ENCODE data around the gene RGL3.
"Not testable (repeated sequence)": the region's sequence is repeated elsewhere in the genome, so short reads cannot be mapped to it uniquely, and the experiment has no call there.

Gene RGL3

GRCh38 chr19:11434703-11435056 lies 15.6 kb upstream of the RGL3 start:
- Histone ChIP-seq H3K9me3 (ENCODE audit: control insufficient read depth, insufficient read depth, low read length) (no peaks in the 10 kb centered on the region), H3K4me3 (ENCODE audit: low read length) (peak overlapping the region; percentile 54), H3K36me3 (ENCODE audit: control insufficient read depth, insufficient read depth, low read length) (peaks cover 16% of the 10 kb centered on the region), H3K27ac (ENCODE audit: low read length) (no peak overlapping the region), H3K27me3 (ENCODE audit: control insufficient read depth, insufficient read depth, low read length) (no peaks in the 10 kb centered on the region), H3K4me1 (ENCODE audit: control insufficient read depth, insufficient read depth, low read length) (peaks cover 6% of the 10 kb centered on the region)
- WGBS (ENCODE audit: insufficient coverage, insufficient read length), result no CpG with 5 or more reads among the region's 9 CpGs
- DNase-seq (ENCODE audit: low read depth, low spot score), result no peak

- H3K27me3 ChIP-seq (ENCODE audit: control insufficient read depth, insufficient read depth, low read length); H3K27ac ChIP-seq (ENCODE audit: low read length); H3K4me1 ChIP-seq (ENCODE audit: control insufficient read depth, insufficient read depth, low read length); H3K9me3 ChIP-seq (ENCODE audit: control insufficient read depth, insufficient read depth, low read length); DNase-seq (ENCODE audit: low read depth, low spot score); H3K4me3 ChIP-seq (ENCODE audit: low read length): not testable (repeated sequence)
- peaks cover 14% of the 10 kb centered on the region for H3K36me3 ChIP-seq (ENCODE audit: control insufficient read depth, insufficient read depth, low read length)
- no CpG with 5 or more reads among the region's 3 CpGs for WGBS (ENCODE audit: insufficient coverage, insufficient read length)
Measured at GRCh38 chr19:11433526-11433925, 14.4 kb upstream of the RGL3 start.

DNA sequence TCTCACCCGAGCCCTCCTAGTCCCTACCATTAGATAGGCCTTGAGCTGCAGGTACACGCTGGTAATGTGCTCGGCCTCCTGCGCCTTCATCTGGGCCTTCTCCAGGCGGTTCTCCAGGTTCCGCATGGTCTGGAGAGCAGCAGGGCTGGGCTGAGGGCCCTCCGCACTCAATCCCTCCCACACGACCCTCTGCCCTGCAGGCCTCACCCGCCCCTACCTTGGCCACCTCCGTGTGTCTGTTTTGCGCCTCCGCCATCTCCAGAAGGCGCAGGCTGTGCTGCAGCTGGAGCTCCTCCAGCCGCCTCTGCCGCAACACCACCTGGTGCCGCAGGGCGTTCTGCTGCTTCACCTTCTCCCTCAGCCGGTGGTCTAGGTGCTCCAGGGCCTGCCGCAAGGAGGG lies 7.5 kb upstream of the RGL3 start:
- Histone ChIP-seq H3K4me1 (ENCODE audit: control insufficient read depth, insufficient read depth, low read length) (0 out of 2 replicates have a peak, but pooled peaks cover 4% of the 10 kb centered on the region), H3K4me3 (ENCODE audit: low read length) (no peak overlapping the region), H3K27ac (ENCODE audit: low read length) (no peak overlapping the region), H3K9me3 (ENCODE audit: control insufficient read depth, insufficient read depth, low read length) (no peaks in the 10 kb centered on the region), H3K27me3 (ENCODE audit: control insufficient read depth, insufficient read depth, low read length) (no peaks in the 10 kb centered on the region), H3K36me3 (ENCODE audit: control insufficient read depth, insufficient read depth, low read length) (no peaks in the 10 kb centered on the region; the same call in 1 of the 2 replicates)
- DNase-seq (ENCODE audit: low read depth, low spot score), result no peak
- no CpG with 5 or more reads among the region's 19 CpGs for WGBS (ENCODE audit: insufficient coverage, insufficient read length)

- Histone ChIP-seq H3K9me3 (ENCODE audit: control insufficient read depth, insufficient read depth, low read length) (no peaks in the 10 kb centered on the region), H3K27ac (ENCODE audit: low read length) (no peak overlapping the region), H3K4me1 (ENCODE audit: control insufficient read depth, insufficient read depth, low read length) (0 out of 2 replicates have a peak, but pooled peaks cover 4% of the 10 kb centered on the region), H3K4me3 (ENCODE audit: low read length) (no peak overlapping the region), H3K36me3 (ENCODE audit: control insufficient read depth, insufficient read depth, low read length) (no peaks in the 10 kb centered on the region; the same call in 1 of the 2 replicates), H3K27me3 (ENCODE audit: control insufficient read depth, insufficient read depth, low read length) (no peaks in the 10 kb centered on the region)
- no CpG with 5 or more reads among the region's 28 CpGs for WGBS (ENCODE audit: insufficient coverage, insufficient read length)
- no peak for DNase-seq (ENCODE audit: low read depth, low spot score)
Measured at GRCh38 chr19:11425719-11426457, 6.8 kb upstream of the RGL3 start.

GRCh38 chr19:11423791-11424181 lies 4.7 kb upstream of the RGL3 start:
- no peaks in the 10 kb centered on the region for H3K27me3 ChIP-seq (ENCODE audit: control insufficient read depth, insufficient read depth, low read length)
- H3K4me1 ChIP-seq (ENCODE audit: control insufficient read depth, insufficient read depth, low read length), result peaks cover 5% of the 10 kb centered on the region
- H3K36me3 ChIP-seq (ENCODE audit: control insufficient read depth, insufficient read depth, low read length), result no peaks in the 10 kb centered on the region; the same call in 1 of the 2 replicates
- no CpG with 5 or more reads among the region's 22 CpGs for WGBS (ENCODE audit: insufficient coverage, insufficient read length)
- no peaks in the 10 kb centered on the region for H3K9me3 ChIP-seq (ENCODE audit: control insufficient read depth, insufficient read depth, low read length)
- no peak overlapping the region for H3K4me3 ChIP-seq (ENCODE audit: low read length)
- DNase-seq (ENCODE audit: low read depth, low spot score), result no peak
- no peak overlapping the region for H3K27ac ChIP-seq (ENCODE audit: low read length)

- no peak overlapping the region for H3K27ac ChIP-seq (ENCODE audit: low read length)
- H3K4me3 ChIP-seq (ENCODE audit: low read length), result no peak overlapping the region
- H3K9me3 ChIP-seq (ENCODE audit: control insufficient read depth, insufficient read depth, low read length), result no peaks in the 10 kb centered on the region
- WGBS (ENCODE audit: insufficient coverage, insufficient read length), result no CpG with 5 or more reads among the region's 27 CpGs
- no peaks in the 10 kb centered on the region; the same call in 1 of the 2 replicates for H3K36me3 ChIP-seq (ENCODE audit: control insufficient read depth, insufficient read depth, low read length)
- no peak for DNase-seq (ENCODE audit: low read depth, low spot score)
- H3K27me3 ChIP-seq (ENCODE audit: control insufficient read depth, insufficient read depth, low read length), result no peaks in the 10 kb centered on the region
- peaks cover 5% of the 10 kb centered on the region for H3K4me1 ChIP-seq (ENCODE audit: control insufficient read depth, insufficient read depth, low read length)
Measured at GRCh38 chr19:11423164-11423790, 4.2 kb upstream of the RGL3 start.

GRCh38 chr19:11422163-11423065 lies 3.3 kb upstream of the RGL3 start:
- H3K4me1 ChIP-seq (ENCODE audit: control insufficient read depth, insufficient read depth, low read length), result peaks cover 5% of the 10 kb centered on the region
- H3K27ac ChIP-seq (ENCODE audit: low read length), result no peak overlapping the region
- H3K9me3 ChIP-seq (ENCODE audit: control insufficient read depth, insufficient read depth, low read length), result no peaks in the 10 kb centered on the region
- DNase-seq (ENCODE audit: low read depth, low spot score), result peak; percentile 95
- no peaks in the 10 kb centered on the region for H3K27me3 ChIP-seq (ENCODE audit: control insufficient read depth, insufficient read depth, low read length)
- no CpG with 5 or more reads among the region's 56 CpGs for WGBS (ENCODE audit: insufficient coverage, insufficient read length)
- H3K36me3 ChIP-seq (ENCODE audit: control insufficient read depth, insufficient read depth, low read length), result no peaks in the 10 kb centered on the region; the same call in 1 of the 2 replicates
- H3K4me3 ChIP-seq (ENCODE audit: low read length), result peak overlapping the region; percentile 38; the same call in 1 of the 2 replicates

DNA sequence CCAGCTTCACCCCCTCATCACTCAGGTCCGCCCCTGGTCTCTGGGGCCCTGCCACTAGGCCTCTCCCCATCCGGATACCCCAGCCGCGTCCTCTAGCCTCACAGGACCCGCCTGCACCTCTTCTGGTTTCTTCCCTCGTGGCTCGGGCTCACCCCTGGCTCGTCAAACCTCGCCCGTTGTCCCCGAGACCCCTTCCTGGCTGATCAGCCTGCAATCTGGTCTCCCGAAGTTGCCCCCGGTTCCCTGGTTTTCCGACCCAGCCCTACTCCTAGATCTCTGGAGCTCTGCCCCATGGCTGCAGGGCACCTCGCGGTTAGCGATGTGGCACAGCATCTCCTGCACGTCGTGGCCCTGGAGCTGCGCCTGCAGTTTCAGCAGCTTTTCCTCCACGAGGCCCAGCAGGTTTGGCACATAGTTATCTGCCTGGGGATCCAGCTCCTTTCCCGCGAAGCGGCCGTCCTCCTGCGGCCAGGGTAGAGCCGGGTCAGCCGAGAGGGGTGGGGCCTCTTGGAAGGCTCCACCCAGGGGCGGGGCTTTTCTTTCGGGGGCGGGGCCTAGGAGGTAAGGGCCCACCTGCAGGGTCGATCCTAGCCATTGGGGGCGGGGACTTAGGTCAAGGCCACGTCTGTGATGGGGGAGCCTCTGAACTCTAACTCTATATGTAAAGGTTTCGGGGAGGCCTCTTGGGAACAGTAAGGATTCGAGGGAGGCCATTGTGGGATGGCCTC lies 2.4 kb upstream of the RGL3 start:
- H3K27me3 ChIP-seq (ENCODE audit: control insufficient read depth, insufficient read depth, low read length), result no peaks in the 10 kb centered on the region
- H3K27ac ChIP-seq (ENCODE audit: low read length), result no peak overlapping the region
- H3K4me3 ChIP-seq (ENCODE audit: low read length), result peak overlapping the region; percentile 55; the same call in 1 of the 2 replicates
- no peak for DNase-seq (ENCODE audit: low read depth, low spot score)
- no peaks in the 10 kb centered on the region; the same call in 1 of the 2 replicates for H3K36me3 ChIP-seq (ENCODE audit: control insufficient read depth, insufficient read depth, low read length)
- no CpG with 5 or more reads among the region's 36 CpGs for WGBS (ENCODE audit: insufficient coverage, insufficient read length)
- H3K4me1 ChIP-seq (ENCODE audit: control insufficient read depth, insufficient read depth, low read length), result peaks cover 5% of the 10 kb centered on the region
- H3K9me3 ChIP-seq (ENCODE audit: control insufficient read depth, insufficient read depth, low read length), result no peaks in the 10 kb centered on the region

- DNase-seq (ENCODE audit: low read depth, low spot score), result no peak
- no peak overlapping the region for H3K27ac ChIP-seq (ENCODE audit: low read length)
- peaks cover 2% of the 10 kb centered on the region for H3K4me1 ChIP-seq (ENCODE audit: control insufficient read depth, insufficient read depth, low read length)
- no CpG with 5 or more reads among the region's 46 CpGs for WGBS (ENCODE audit: insufficient coverage, insufficient read length)
- H3K27me3 ChIP-seq (ENCODE audit: control insufficient read depth, insufficient read depth, low read length), result no peaks in the 10 kb centered on the region
- no peaks in the 10 kb centered on the region for H3K9me3 ChIP-seq (ENCODE audit: control insufficient read depth, insufficient read depth, low read length)
- peak overlapping the region; percentile 55; the same call in 1 of the 2 replicates for H3K4me3 ChIP-seq (ENCODE audit: low read length)
- no peaks in the 10 kb centered on the region for H3K36me3 ChIP-seq (ENCODE audit: control insufficient read depth, insufficient read depth, low read length)
Measured at GRCh38 chr19:11420429-11421370, 1.6 kb upstream of the RGL3 start.

All from iPS DF 6.9 (cell line).